NCI-H524 treated with DMSO at 0.1 percent for 48 hours (cell line): Measurements from ENCODE around the gene ZCCHC17.
"Not testable (repeated sequence)": the region's sequence is repeated elsewhere in the genome, so short reads cannot be mapped to it uniquely, and the experiment has no call there.

ENCODE experiments used
- DNase-seq: peaks from one replicate; lab custom pipeline; 2025; lab: John Stamatoyannopoulos, UW

Gene ZCCHC17

GRCh38 chr1:31371121-31371959 is 74.5 kb downstream of the ZCCHC17 start:
- DNase-seq = no peak

DNA sequence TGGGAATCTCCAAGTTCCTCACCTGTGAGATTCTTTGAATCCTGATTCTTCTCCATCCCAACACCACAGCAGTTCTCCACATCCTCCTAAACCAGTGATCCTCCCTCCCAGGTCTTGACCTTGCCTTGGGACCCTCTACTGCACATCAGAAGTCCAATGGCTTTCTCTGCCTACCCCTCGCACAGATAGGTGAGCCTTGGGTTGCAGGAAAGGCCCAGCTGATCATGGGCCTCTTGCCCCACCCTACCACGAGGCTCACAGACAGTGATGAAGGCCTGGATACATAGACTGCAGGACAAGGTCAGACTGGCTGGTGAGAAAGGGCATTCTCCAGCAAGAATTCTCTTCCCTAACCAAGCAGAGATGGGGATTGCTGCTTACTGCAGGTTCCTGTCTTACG is 75.2 kb downstream of the ZCCHC17 start:
- DNase-seq = no peak

DNA sequence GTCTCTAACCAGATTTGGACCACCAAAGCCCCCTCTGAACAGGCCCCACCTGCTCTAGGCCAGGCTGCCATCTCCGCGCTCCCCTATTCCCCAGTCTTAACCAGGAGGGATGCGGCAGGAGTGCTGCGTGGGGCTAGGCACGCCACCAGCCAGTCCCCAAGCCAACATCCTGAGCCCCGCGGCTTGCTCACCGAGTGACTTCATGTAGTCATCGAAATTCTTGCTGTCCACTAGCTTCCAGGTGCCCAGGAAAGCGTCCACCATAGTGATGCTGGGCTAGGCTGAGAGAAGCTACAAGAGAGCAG is 75.9 kb downstream of the ZCCHC17 start:
- DNase-seq = no peak

DNA sequence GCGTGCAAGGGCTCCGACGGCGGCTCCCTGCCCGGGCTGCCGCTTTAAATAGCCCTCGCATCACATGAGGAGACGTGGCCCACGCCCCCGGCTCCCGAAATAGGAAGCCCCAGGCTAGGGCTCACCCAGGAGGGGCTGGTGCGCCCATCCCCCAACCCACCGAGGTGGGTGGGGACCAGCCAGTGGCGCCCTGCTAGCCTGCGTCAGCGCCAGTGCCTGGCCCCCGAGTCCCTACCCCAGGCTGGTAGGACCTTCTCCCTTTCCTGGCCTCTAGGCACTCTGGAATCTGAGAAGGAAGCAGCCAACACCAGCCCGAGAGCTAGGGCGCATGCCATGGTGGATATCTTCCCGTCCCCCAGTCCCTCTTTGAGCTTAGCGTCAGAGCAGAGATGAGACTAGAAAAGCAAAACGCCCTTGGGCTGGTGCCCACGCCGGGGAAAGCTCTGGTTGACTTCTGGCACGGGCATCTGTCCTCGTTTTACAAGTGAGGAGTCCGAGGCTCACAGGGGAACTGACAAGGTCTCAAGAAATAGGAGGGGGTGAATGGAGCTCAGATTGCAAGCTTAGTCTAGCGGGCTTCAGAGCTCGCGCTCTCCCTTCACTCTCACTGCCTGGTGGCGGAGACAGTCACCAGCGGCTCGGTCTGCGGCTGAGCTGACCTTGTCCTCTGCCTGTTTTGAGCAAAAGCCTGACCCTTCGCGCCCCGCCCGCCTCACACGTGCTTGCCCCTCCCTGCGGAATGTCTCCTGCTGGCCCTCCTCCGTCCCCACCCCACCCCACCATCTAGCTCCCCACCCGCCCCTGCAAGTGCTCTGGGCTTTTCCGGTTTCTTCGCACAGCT is 76.4 kb downstream of the ZCCHC17 start, which contains the start of gene FABP3:
Gene FABP3, minus strand, starts transcription at position 21 of the 841 bp plus-strand sequence. CDS start 62 bp downstream, outside the sequence.
- peak; percentile 73 for DNase-seq

- DNase-seq = no peak
These were observed 77.2 kb downstream of the ZCCHC17 start for GRCh38 chr1:31373897-31374486.

DNA sequence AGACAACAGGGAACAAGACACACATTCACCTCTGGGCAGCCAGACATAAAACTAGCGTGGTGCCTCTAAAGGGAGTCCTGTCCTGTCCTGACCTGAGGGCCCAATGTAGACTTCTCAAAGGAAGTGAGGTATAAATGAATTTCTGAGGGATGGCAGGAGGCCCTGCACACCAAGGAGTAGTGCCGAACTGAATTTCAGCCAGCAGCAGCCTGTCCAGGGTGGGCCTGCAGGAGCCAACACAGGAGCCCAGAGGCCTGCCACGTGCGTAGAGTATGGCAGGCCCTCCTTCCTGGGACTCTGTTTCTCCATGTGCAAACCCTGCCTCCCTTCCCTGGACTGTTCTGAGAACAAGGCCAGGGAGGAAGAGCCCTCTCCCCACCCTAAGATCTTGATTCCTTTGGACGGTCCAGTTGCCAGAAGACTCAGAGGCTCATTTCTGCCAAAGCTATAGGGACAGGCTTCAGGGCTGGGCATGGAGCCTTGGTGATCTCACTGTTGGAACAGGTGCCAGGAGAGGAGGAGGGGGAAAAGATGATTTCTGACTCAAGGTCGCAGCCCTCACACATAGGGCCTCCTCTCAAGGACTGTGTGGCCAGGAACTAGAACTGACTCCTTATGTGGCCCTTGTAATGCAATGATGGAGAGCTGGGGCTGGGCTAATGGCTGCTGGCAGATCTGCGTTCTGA is 77.8 kb downstream of the ZCCHC17 start:
- no peak for DNase-seq

GRCh38 chr1:31376375-31377134 is 79.7 kb downstream of the ZCCHC17 start:
- peak; percentile 92 for DNase-seq

DNA sequence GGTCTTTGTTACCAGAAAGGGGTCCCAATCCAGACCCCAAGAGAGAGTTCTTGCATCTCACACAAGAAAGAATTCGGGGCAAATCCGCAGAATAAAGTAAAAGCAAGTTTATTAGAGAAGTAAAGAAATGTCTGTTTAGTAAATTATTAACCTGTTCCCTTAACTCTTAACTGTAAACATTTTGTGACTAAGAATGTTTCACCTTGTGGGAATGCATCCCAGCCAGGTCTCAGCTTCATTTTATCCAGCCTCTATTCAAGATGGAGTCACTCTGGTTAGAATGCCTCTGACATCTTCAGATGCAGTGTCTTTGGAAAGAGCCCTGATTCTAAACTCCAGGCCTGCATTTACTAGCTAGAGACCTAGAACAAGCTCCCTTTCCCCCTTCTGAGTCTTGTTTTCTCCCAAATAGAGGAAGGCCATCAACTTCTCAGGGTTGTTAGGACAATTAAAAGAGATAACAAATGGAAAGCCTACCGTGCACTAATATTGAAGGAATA is 80.6 kb downstream of the ZCCHC17 start:
- DNase-seq = no peak

- no peak for DNase-seq
These were observed 81.2 kb downstream of the ZCCHC17 start for GRCh38 chr1:31378001-31378400.

- DNase-seq = no peak
These were observed 83.3 kb downstream of the ZCCHC17 start for GRCh38 chr1:31380181-31380580.

DNA sequence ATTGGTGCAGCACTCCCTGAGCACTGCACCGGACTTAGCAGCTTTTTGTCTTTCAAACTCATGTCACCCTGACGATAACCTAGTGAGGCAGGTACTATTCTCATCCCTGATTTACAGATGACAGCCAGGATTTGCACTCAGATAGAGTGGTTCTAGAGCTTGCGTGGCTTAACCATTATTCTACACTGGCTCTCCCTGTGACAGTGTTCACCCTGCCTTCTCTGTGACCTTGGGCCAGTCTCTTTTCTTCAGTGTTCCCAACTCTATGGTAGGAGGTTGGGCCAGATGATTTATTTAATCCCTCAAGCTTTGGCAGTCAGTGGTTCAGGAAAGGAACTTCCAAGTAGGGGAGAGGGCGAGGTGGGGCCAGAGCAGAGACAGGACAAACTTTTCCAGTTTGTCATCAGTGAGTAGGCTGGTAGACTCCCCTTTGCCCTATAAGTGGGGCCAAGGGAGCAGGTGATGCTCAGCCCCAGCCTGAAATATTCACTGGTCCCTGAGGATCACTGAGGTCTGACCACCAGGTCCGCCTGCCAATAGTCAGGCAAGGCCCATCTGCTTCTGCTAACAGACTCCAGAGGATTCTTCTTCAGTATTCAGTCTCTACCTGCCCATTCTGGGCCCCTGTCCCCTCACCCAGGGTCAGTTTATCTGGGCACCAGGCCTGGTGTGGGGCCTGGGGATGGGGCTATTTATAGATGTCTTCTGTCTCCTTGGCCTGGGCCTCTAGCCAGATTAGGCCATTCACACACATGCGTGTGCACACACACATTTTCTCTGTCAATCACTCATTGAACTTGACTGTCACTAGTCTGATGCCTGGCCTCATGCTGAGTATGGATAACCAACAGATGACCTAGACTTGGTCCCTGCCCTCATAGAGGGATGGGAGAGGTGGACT is 84.8 kb downstream of the ZCCHC17 start:
- DNase-seq = no peak

DNA sequence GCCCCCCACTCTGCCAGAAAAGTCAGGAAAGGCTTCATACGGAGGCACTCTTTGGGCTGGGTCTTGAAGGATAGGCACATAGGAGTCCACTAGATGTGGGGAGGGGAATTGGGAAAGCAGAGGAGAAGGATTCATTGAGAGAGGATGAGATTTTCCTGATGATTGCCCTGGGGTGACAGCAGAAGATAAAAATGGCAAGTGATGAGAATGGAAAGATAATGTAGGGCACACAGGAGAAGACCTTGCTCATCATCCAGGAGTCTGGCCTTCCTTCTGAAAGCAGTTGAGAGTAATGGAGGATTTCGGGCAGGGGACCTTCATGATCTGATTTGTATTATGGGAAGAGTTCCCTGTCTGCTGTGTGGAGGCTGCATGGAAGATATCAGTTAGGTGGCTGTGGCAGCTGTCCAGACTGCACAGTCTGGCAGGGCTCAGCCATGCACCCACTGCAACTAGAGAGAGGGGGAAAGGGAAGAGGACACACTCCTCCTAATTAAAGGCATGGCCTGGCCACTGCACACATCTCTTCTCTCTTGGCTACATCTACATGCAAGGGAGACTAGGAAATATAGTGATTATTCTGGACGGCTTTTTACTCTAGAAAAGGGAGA is 85.7 kb downstream of the ZCCHC17 start:
- no peak for DNase-seq

DNA sequence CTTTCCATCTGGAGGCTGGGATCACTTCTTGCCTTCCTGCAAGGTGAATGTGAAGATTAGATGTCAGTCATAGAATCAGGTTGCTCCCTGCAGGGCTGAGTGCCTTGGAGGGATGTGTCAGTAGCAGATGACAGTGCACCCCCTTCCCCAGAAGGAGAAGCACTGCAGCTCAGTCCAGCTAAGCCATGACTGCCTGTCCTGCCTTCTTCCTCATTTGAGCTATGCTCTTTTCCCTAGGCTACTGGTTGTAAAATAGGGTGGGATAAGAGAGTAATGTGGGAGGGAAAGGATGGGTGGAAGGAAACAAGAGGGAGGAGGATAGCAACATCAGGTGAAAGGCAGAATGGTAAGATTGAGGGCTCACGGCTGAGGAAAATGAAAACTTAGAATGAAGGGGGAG is 87.1 kb downstream of the ZCCHC17 start:
- DNase-seq = no peak

- not testable (repeated sequence) for DNase-seq
These were observed 89.9 kb downstream of the ZCCHC17 start for GRCh38 chr1:31386576-31387243.

DNA sequence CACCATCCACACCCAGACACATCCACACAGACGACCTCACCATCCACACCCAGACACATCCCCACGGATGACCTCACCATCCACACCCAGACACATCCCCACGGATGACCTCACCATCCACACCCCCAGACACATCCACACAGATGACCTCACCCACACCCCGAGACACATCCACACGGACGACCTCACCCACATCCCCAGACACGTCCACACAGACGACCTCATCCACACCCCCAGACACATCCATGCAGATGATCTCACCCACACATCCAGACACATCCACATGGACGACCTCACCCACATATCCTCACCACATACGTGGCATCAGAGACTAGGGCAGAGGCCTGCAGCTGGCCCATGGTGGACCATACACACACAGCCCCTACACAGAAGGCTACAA is 90.8 kb downstream of the ZCCHC17 start:
- DNase-seq = no peak

GRCh38 chr1:31389616-31390015 is 92.8 kb downstream of the ZCCHC17 start:
- no peak for DNase-seq

DNA sequence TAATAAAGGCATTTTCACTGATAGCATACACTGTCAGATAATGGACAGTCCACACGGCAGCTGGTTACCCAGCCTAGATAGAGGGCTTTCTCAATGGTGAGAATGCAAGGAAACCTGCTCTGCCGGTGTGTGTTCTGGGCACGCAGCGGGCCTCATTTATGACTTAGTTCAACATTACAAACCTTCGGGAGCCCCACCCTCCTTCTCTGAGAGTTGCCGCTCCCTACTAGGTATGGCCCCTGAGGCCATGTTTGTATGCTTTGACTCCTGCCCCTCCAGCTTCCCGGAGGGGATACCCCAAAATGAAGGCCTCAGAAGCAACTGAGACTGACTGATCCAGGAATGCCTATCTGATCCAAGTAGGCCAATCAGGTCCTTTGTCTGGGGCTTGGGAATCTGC is 93.2 kb downstream of the ZCCHC17 start:
- DNase-seq = no peak

- DNase-seq = no peak
These were observed 96.6 kb downstream of the ZCCHC17 start for GRCh38 chr1:31393463-31393862.

- peak; percentile 87 for DNase-seq
These were observed 97.9 kb downstream of the ZCCHC17 start for GRCh38 chr1:31394584-31395193.
